Colon (tissue), 2 donors: ENCODE results near the gene ARID5B.

Experiments used
- FAIRE-seq: peaks from 2 replicates; lab custom pipeline; 2012; peaks lifted over from hg19 to GRCh38; lab: Jason Lieb, UNC
- donor health status: control.
- donor health status: control.

The ARID5B gene

GRCh38 chr10:62050893-62051433 is 149.5 kb downstream of the ARID5B start:
- FAIRE-seq = no peak

DNA sequence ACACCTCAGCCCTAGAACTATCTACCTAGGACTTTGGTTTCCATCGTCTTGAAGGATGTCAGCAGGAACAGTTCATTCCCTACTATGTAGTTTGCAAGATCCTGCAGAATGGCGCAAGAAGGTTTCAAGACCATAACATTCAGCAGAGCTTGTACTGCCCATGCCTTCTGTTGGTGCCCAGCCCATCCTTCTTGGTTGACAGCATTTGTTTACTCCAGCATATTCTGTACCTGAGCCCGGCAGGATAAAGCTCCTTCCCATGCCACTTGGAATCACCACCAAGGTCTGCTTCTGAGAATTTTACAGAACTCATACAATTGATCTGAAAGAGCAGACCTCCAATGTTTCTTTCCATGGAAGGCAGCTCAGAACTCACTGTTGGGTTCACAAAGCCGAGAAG is 150.8 kb downstream of the ARID5B start:
- FAIRE-seq = no peak

DNA sequence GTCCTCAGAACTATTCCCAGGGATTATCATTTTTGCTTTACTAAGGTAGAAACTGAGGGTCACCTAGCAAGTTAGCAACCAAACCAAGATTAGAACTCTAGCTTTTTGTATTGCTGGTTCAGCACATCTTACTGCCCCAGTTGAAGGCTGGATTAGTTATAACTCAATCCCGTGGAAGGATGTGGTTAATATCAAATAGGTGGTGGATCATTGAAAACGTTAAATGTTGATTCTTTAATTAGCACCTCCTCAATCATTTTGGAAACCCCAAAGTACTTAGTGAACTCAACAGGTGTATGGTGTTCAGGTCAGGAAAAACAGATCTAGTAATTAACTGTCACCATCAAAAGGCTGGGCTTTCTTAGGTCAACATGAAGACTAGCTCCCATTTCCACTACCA is 152.4 kb downstream of the ARID5B start:
- FAIRE-seq = no peak

- FAIRE-seq = no peak
Observed at GRCh38 chr10:62054408-62054807, 152.9 kb downstream of the ARID5B start.

GRCh38 chr10:62054830-62055229 is 153.3 kb downstream of the ARID5B start:
- FAIRE-seq = no peak

- FAIRE-seq = no peak
Observed at GRCh38 chr10:62056219-62056618, 154.7 kb downstream of the ARID5B start.

- no peak for FAIRE-seq
Observed at GRCh38 chr10:62056698-62057097, 155.2 kb downstream of the ARID5B start.

DNA sequence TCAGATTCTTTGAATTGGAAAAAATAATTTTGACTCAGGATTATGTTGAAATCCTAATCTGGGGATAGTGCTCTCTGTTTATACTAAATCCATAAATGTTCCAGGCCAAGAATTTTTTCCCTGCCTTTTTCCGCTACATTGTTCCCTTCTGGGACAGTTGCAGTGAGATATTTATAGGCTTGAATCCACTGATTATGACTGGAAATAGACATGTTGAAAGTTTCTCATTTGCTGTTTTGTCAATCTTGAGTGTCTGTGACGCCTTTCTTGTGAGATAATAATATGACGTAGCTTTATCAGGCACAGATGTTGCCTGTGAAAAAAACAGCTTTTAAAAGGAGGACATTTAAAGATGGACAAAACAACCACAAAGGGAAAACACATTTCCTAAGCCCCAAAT is 155.9 kb downstream of the ARID5B start:
- no peak for FAIRE-seq

- FAIRE-seq = no peak
Observed at GRCh38 chr10:62057850-62058249, 156.4 kb downstream of the ARID5B start.

GRCh38 chr10:62058476-62058875 is 157.0 kb downstream of the ARID5B start:
- no peak for FAIRE-seq

- no peak for FAIRE-seq
Observed at GRCh38 chr10:62058896-62059216, 157.4 kb downstream of the ARID5B start.

- FAIRE-seq = no peak
Observed at GRCh38 chr10:62059217-62059920, 157.9 kb downstream of the ARID5B start.

- no peak for FAIRE-seq
Observed at GRCh38 chr10:62062028-62062427, 160.5 kb downstream of the ARID5B start.

GRCh38 chr10:62062752-62063512 is 161.4 kb downstream of the ARID5B start:
- FAIRE-seq = no peak

DNA sequence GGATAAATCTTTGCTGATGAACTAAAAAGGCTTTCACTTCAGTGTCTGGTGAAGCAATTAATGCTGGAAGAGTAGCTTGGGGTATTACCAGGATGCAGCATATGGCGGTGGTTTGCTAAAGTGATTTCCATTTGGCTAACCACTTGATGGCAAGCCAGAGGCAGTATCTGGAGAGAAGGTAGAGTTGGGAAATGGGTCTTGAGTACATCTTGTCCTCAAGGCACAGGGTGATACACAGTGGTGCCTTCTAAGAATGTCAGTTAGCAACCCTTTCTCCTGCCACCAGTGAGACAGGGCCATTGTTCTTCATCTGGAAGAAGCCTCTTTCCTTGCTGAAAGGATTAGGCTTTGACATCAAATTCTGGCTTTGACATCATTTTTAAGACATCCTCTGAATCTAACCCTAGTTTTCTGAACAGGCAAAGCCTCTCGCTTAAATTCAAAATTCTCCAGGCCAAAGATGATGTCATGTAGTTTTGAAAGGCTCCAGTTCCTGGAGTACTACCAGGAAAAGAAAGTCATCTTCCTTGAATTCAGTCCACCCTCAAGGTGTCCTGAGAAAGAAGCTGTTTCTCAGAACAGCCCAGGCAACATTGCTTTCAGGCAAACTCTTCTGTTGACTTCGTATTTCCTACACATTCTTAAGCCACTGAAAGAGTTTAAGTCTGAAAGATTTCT is 162.4 kb downstream of the ARID5B start:
- FAIRE-seq = no peak

DNA sequence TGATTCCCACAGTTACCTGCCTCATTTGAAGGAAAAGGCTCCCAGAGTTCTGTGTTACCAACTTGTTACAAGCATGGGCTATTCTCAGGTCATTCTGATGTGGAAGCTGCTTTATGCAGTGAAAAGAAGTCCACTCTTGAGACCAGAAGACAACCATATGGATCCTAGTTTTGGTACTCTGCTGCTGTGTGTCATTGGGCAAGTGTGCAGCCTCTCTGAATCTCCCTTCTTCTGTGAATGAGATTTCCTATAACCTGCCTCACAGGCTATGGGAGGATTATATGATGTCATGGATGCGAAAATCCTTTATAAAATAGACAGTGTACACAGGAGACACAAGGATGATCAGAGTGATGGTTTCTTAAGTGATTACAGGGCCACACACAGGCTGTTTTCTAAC is 166.1 kb downstream of the ARID5B start:
- FAIRE-seq = no peak

DNA sequence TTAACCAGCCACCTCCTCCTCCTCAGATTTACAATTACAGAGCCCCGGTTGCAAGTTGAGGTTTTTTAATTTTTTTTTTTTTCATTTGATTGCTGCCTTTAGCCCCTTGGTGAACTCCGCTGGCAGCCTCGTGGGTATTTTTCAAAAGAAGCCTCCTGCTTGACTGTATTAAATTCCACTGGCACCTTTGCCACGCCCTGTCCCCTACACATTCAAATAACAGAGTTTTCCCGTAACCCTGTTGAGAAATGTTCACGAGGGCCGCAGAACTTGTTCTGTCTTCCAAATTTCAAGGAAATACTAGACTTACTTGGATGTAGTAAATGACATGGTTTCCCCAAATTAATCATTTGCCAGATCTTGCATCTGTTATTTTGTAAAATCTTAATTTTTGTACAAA is 167.0 kb downstream of the ARID5B start:
- no peak for FAIRE-seq

- no peak for FAIRE-seq
Observed at GRCh38 chr10:62069452-62070178, 168.1 kb downstream of the ARID5B start.

GRCh38 chr10:62071846-62072281 is 170.4 kb downstream of the ARID5B start:
- FAIRE-seq = no peak

DNA sequence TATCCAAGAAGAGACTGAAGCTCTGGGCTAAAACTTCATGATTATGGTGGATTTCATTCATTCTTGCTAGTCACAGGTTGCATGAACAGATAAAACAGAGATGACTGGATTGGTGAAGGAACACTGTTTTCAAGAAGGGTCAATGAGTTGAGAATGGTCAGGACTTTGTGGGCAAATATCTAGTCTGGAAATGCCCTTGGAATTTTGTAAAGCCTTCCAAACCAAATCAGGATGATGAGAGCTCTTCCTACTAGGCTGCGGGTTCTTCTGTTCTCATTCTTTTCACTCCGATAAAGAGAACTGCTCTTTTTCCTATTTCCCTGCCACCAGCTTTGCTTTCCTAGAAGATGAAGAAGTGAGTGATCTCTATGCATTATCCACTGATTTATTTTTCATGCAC is 171.4 kb downstream of the ARID5B start:
- no peak for FAIRE-seq

- no peak for FAIRE-seq
Observed at GRCh38 chr10:62073429-62073828, 171.9 kb downstream of the ARID5B start.

DNA sequence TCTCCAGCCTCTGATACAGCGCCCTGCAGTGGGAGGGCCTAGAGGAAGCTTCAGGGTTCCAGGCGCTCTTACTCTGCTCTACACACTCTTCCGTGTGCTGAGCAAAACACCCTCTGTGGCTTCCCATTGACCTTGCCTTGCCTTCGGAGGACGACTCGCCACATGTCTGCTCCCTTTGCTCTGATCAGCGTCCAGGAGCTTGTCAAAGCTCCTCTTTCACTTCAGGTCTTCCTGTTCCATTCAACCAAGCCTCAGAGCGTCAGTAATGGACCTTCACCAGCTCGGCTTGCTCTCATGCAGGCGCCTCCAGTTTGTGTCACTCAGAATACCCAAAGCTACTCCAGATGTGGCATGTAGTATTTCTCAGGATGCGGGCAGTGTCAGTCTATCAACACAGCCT is 173.9 kb downstream of the ARID5B start:
- no peak for FAIRE-seq
